Vagina (tissue), 2 donors: ENCODE results near the gene SPHK1. TPM values are rescaled to one million over a fixed set of nuclear protein-coding genes. Genes with fewer than 3 reads are reported as not detected.

ENCODE experiments used
- DNase-seq, 2 donors: peaks; one replicate each; pipeline ENCODE4 v3.0.0-alpha.2; 2017; ENCODE audit errors: extremely low spot score in 2 of 2
- H3K27ac ChIP-seq: fragments of 200-600 bp; sonication (generic); one replicate; pipeline ENCODE4 v1.5.1; 2019
- H3K27me3 ChIP-seq: fragments of 200-600 bp; sonication (generic); one replicate; pipeline ENCODE4 v1.5.1; 2019
- H3K36me3 ChIP-seq, 2 donors: fragments of 200-600 bp; sonication (generic); one replicate each; pipeline ENCODE4 v1.5.1; 2017 to 2019
- H3K4me1 ChIP-seq: fragments of 200-600 bp; sonication (generic); one replicate; pipeline ENCODE4 v1.5.1; 2019
- H3K4me3 ChIP-seq, 2 donors: fragments of 200-600 bp; sonication (generic); 1 replicate in 1 of 2; 2 replicates in 1 of 2; pipeline ENCODE4 v1.5.1; 2016 to 2019
- H3K9me3 ChIP-seq: fragments of 200-600 bp; sonication (generic); one replicate; pipeline ENCODE4 v1.5.1; 2019
- POLR2A ChIP-seq, 2 donors: fragments of 450-650 bp; IDR thresholded peaks; one replicate each; pipeline ENCODE4 v1.6.1; 2017; ENCODE audit warnings: antibody characterized with exemption in 2 of 2, mild to moderate bottlenecking in 2 of 2, moderate library complexity in 2 of 2
- POLR2AphosphoS5 ChIP-seq, 2 donors: sonication (generic); formaldehyde crosslinking; IDR thresholded peaks; one replicate each; pipeline ENCODE4 v1.9.0; 2017; ENCODE audit warnings: antibody characterized with exemption in 2 of 2, mild to moderate bottlenecking in 2 of 2, low read depth in 1 of 2; ENCODE audit not compliant: insufficient read depth in 1 of 2
- intact Hi-C: fragments of 100-400 bp; cut with DNase I; formaldehyde crosslinking; loops from one replicate; pipeline ENCODE4 v1.15.1; 2023
- small RNA-seq: library from RNA; depleted of rRNA; stranded (forward); fragments of <200 nt; gene quantifications from one replicate; pipeline ENCODE3, GENCODE V24; 2016
- total RNA-seq: library from RNA; depleted of rRNA; stranded (reverse); fragments of >200 nt; gene quantifications from one replicate; pipeline ENCODE4 v1.2.3, GENCODE V29; 2016
- TF ChIP-seq, protein P1 (sequence below), 3 experiments: fragments of 450-650 bp in 2 of 3; fragments of 200-600 bp in 1 of 3; sonication (generic) in 1 of 3; IDR thresholded peaks; one replicate each; pipeline ENCODE4 v1.5.1; 2017 to 2019; ENCODE audit warnings: antibody characterized with exemption in 3 of 3, mild to moderate bottlenecking in 2 of 3, moderate library complexity in 2 of 3

Gene SPHK1
- total RNA-seq, 1 donor from 2014 or later = 11.0 TPM

DNA sequence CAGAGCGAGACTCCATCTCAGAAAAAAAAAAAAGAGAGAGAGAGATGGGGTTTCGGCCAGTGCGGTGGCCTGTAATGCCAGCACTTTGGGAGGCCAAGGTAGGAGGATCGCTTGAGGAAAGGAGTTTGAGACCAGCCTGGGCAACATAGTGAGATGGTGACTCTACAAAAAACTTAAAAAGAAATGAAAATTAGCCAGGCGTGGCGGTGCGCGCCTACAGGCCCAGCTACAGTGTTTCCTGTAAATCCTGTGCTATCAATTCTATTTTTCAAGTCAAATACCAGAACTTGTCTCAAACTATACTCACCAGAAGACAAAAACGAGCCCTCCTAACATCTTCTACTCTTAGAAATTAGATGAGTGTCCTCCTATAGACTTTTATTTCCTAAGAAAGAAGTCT, 49.3 kb downstream of the SPHK1 start:
- DNase-seq = no peak
- TF ChIP-seq POLR2AphosphoS5 (IDR thresholded peaks at IDR 0.05; ENCODE audit: insufficient read depth in 1 of 2, low read depth in 1 of 2) = no peak
- no peak for TF ChIP-seq POLR2A (IDR thresholded peaks at IDR 0.05)
- TF ChIP-seq, protein P1, sequence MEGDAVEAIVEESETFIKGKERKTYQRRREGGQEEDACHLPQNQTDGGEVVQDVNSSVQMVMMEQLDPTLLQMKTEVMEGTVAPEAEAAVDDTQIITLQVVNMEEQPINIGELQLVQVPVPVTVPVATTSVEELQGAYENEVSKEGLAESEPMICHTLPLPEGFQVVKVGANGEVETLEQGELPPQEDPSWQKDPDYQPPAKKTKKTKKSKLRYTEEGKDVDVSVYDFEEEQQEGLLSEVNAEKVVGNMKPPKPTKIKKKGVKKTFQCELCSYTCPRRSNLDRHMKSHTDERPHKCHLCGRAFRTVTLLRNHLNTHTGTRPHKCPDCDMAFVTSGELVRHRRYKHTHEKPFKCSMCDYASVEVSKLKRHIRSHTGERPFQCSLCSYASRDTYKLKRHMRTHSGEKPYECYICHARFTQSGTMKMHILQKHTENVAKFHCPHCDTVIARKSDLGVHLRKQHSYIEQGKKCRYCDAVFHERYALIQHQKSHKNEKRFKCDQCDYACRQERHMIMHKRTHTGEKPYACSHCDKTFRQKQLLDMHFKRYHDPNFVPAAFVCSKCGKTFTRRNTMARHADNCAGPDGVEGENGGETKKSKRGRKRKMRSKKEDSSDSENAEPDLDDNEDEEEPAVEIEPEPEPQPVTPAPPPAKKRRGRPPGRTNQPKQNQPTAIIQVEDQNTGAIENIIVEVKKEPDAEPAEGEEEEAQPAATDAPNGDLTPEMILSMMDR (IDR thresholded peaks at IDR 0.05) = no peak
- H3K4me3 ChIP-seq = no peak overlapping the region
- H3K27me3 ChIP-seq = no peaks in the 10 kb centered on the region
- no peak overlapping the region for H3K27ac ChIP-seq
- H3K36me3 ChIP-seq = no peaks in the 10 kb centered on the region
- intact Hi-C loops = no loop called here
- H3K4me1 ChIP-seq = no peaks in the 10 kb centered on the region
- no peaks in the 10 kb centered on the region for H3K9me3 ChIP-seq

DNA sequence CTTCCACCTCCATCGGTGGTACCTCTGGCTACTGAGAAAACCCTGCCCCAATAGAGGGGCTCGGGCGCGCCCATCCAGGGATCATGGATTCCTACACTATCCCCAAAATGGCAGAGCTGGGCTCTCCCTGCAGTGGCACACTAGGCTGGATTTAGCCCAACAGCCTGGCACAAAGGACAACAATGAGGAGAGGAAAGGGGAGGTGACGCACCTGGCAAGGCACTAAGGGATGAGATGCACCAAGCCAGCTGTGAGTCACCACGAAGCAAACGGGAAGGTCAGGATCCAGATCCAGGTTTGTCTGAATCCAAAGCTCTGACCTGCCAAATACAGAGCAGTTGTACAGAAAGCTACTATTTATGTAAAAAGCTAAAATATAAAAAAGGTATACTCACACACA, 50.5 kb downstream of the SPHK1 start:
- no peaks in the 10 kb centered on the region for H3K9me3 ChIP-seq
- no peak for TF ChIP-seq POLR2A (IDR thresholded peaks at IDR 0.05)
- TF ChIP-seq, protein P1 (IDR thresholded peaks at IDR 0.05) = no peak
- TF ChIP-seq POLR2AphosphoS5 (IDR thresholded peaks at IDR 0.05; ENCODE audit: insufficient read depth in 1 of 2, low read depth in 1 of 2) = no peak
- DNase-seq = no peak
- no peak overlapping the region for H3K27ac ChIP-seq
- H3K4me3 ChIP-seq = no peak overlapping the region
- H3K27me3 ChIP-seq = no peaks in the 10 kb centered on the region
- no peaks in the 10 kb centered on the region for H3K4me1 ChIP-seq
- H3K36me3 ChIP-seq = no peaks in the 10 kb centered on the region
- intact Hi-C loops = no loop called here

DNA sequence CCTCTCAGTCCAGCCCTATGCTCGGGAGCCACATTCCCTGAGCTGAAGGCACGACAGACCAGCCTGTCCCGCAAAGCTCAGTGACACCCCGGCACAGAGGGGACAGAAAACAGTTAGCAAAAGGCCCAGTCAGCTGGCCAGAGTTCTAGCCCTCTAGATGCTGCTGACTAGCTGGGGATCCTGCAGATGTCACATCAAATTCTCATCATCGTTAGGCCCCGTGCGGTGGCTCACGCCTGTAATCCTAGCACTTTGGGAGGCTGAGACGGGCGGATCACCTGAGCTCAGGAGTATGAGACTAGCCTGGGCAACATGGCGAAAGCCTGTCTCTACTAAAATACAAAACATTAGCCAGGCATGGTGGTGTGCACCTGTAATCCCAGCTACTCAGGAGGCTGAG, 51.3 kb downstream of the SPHK1 start:
- Histone ChIP-seq H3K27me3 (no peaks in the 10 kb centered on the region), H3K36me3 (no peaks in the 10 kb centered on the region), H3K4me1 (no peaks in the 10 kb centered on the region), H3K27ac (no peak overlapping the region), H3K4me3 (no peak overlapping the region), H3K9me3 (no peaks in the 10 kb centered on the region)
- DNase-seq = no peak
- intact Hi-C loops = no loop called here
- TF ChIP-seq POLR2A (IDR thresholded peaks at IDR 0.05) (no peak), POLR2AphosphoS5 (IDR thresholded peaks at IDR 0.05; ENCODE audit: insufficient read depth in 1 of 2, low read depth in 1 of 2) (no peak)
- TF ChIP-seq, protein P1 (IDR thresholded peaks at IDR 0.05) = no peak

Small RNA genes lying within 50 kb of the gene (small RNA-seq; reads per million reads assigned to genes)
- gene RNU6-24P = not detected

Other genes with a start within 250 kb of the SPHK1 start
- not detected for gene FOXJ1, start 243.4 kb upstream of the SPHK1 start, total RNA-seq
- 8.8 TPM for gene RNF157, start 144.1 kb upstream of the SPHK1 start, total RNA-seq
- gene UBALD2, start 119.3 kb upstream of the SPHK1 start, total RNA-seq = 18.4 TPM
- 10.8 TPM for gene QRICH2, start 76.3 kb upstream of the SPHK1 start, total RNA-seq
- gene PRPSAP1, start 30.7 kb upstream of the SPHK1 start, total RNA-seq = 92.6 TPM
- 29.7 TPM for gene UBE2O, start 68.5 kb downstream of the SPHK1 start, total RNA-seq
- not detected for gene AANAT, start 83.0 kb downstream of the SPHK1 start, total RNA-seq
- 34.6 TPM for gene RHBDF2, start 116.8 kb downstream of the SPHK1 start, total RNA-seq
- 30.0 TPM for gene CYGB, start 153.1 kb downstream of the SPHK1 start, total RNA-seq
- gene PRCD, start 155.4 kb downstream of the SPHK1 start, total RNA-seq = 21.4 TPM
- gene ST6GALNAC2, start 201.3 kb downstream of the SPHK1 start, total RNA-seq = 24.8 TPM